CD4-positive, alpha-beta T cell treated with Interferon alpha-2 for 1 hour (primary cell): ENCODE results near the gene RBM4.

ENCODE experiments used
- DNase-seq, 2 donors: peaks; one replicate each; pipeline ENCODE4 v3.0.0-alpha.2; 2020 to 2022

Gene RBM4

GRCh38 chr11:66691311-66691980 lies 52.9 kb downstream of the RBM4 start:
- no peak for DNase-seq

GRCh38 chr11:66692446-66692845 lies 53.9 kb downstream of the RBM4 start:
- DNase-seq = no peak

GRCh38 chr11:66692871-66693331 lies 54.4 kb downstream of the RBM4 start:
- no peak for DNase-seq

DNA sequence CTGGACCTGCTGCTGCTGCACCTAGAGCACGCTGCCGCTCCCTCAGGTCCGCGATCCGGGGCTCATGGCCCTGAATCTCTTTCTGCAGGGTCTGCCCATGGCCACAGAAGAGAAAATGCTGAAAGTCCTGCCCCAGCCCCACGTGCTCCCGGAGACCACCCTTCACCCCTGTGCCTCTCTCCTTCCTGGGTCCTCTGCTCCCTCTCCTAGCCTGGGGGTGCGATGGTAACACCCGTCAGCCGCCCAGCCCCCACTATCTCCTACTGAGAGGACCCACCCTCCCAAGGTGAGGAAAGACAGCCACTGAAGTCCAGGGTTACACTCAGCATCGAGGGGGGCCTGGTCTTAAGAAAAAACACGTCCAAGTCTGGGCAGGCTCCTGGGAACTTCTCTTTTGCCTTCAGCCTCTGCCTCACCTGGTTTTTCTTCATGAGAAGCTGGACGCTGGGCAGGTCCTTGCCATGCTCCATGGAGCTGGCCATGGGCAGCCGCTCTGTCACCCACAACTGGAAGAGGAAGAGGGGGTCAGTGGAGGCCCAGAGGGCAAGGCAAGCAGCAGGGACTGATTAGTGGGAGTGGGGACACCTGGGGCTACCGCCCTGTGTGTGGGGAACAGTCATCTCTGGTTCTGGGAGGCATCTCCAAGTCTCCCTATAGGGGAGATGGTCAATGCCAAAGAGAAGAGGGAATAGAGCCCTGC lies 55.0 kb downstream of the RBM4 start:
- DNase-seq = no peak

- no peak for DNase-seq
Observed at GRCh38 chr11:66694056-66694410, 55.5 kb downstream of the RBM4 start.

GRCh38 chr11:66694732-66695207 lies 56.3 kb downstream of the RBM4 start:
- peak; percentile 81 to 85 for DNase-seq
